ENCODE data around the gene THAP7.
"Not testable (repeated sequence)": the region's sequence is repeated elsewhere in the genome, so short reads cannot be mapped to it uniquely, and the experiment has no call there.

THAP7 gene

GRCh38 chr22:20973634-20974286, 28.2 kb downstream of the THAP7 start:
- no peaks in the 10 kb centered on the region for H3K79me2 ChIP-seq (ENCODE audit: insufficient read depth, low read length)
- H3K9ac ChIP-seq (ENCODE audit: low read depth, low read length) = no peak overlapping the region
- TF ChIP-seq CTCF (IDR thresholded peaks at IDR 0.05; ENCODE audit: borderline replicate concordance, extremely low read depth, low read length, poor library complexity, severe bottlenecking) (no peak), EZH2 (IDR thresholded peaks at IDR 0.05; ENCODE audit: borderline replicate concordance, low read depth, low read length, severe bottlenecking) (no peak)
- H3K4me2 ChIP-seq (ENCODE audit: insufficient read depth, low read length) = no peak overlapping the region
- peaks cover 4% of the 10 kb centered on the region for H3K9me3 ChIP-seq (ENCODE audit: insufficient read depth, low read length, severe bottlenecking)
- H4K20me1 ChIP-seq (ENCODE audit: insufficient read depth, low read length) = no peaks in the 10 kb centered on the region; the same call in 1 of the 2 replicates
- DNase-seq (no peak), ATAC-seq (ENCODE audit: insufficient read depth, low read depth) (no peak)
- no peaks in the 10 kb centered on the region for H3K27me3 ChIP-seq (ENCODE audit: insufficient read depth, low read length, poor library complexity)
- H3K4me3 ChIP-seq (ENCODE audit: low read depth in 1 of 2, low read length in 2 of 2) = no peak overlapping the region
- H2AFZ ChIP-seq (ENCODE audit: low read depth, low read length) = no peak overlapping the region
- H3K36me3 ChIP-seq (ENCODE audit: insufficient read depth, low read length) = no peaks in the 10 kb centered on the region
- no peak overlapping the region for H3K27ac ChIP-seq (ENCODE audit: low read length)
- H3K4me1 ChIP-seq (ENCODE audit: insufficient read depth, low read length) = no peaks in the 10 kb centered on the region

- Histone ChIP-seq H3K4me3 (ENCODE audit: low read depth in 1 of 2, low read length in 2 of 2) (no peak overlapping the region), H3K79me2 (ENCODE audit: insufficient read depth, low read length) (no peaks in the 10 kb centered on the region), H3K9me3 (ENCODE audit: insufficient read depth, low read length, severe bottlenecking) (no peaks in the 10 kb centered on the region), H3K36me3 (ENCODE audit: insufficient read depth, low read length) (no peaks in the 10 kb centered on the region), H3K9ac (ENCODE audit: low read depth, low read length) (no peak overlapping the region), H3K27me3 (ENCODE audit: insufficient read depth, low read length, poor library complexity) (no peaks in the 10 kb centered on the region), H2AFZ (ENCODE audit: low read depth, low read length) (no peak overlapping the region), H3K4me1 (ENCODE audit: insufficient read depth, low read length) (no peaks in the 10 kb centered on the region), H4K20me1 (ENCODE audit: insufficient read depth, low read length) (no peaks in the 10 kb centered on the region; the same call in 1 of the 2 replicates), H3K27ac (ENCODE audit: low read length) (no peak overlapping the region), H3K4me2 (ENCODE audit: insufficient read depth, low read length) (no peak overlapping the region)
- no peak for ATAC-seq (ENCODE audit: insufficient read depth, low read depth)
- TF ChIP-seq CTCF (IDR thresholded peaks at IDR 0.05; ENCODE audit: borderline replicate concordance, extremely low read depth, low read length, poor library complexity, severe bottlenecking) (no peak), EZH2 (IDR thresholded peaks at IDR 0.05; ENCODE audit: borderline replicate concordance, low read depth, low read length, severe bottlenecking) (no peak)
- no peak for DNase-seq
These were observed 28.9 kb downstream of the THAP7 start for GRCh38 chr22:20972933-20973577.

- not testable (repeated sequence) for H3K79me2 ChIP-seq (ENCODE audit: insufficient read depth, low read length); H3K4me1 ChIP-seq (ENCODE audit: insufficient read depth, low read length); DNase-seq; H3K27ac ChIP-seq (ENCODE audit: low read length); H3K36me3 ChIP-seq (ENCODE audit: insufficient read depth, low read length); H3K9me3 ChIP-seq (ENCODE audit: insufficient read depth, low read length, severe bottlenecking); H4K20me1 ChIP-seq (ENCODE audit: insufficient read depth, low read length); ATAC-seq (ENCODE audit: insufficient read depth, low read depth); H3K9ac ChIP-seq (ENCODE audit: low read depth, low read length); H3K4me3 ChIP-seq (ENCODE audit: low read depth in 1 of 2, low read length in 2 of 2); H2AFZ ChIP-seq (ENCODE audit: low read depth, low read length); H3K4me2 ChIP-seq (ENCODE audit: insufficient read depth, low read length); H3K27me3 ChIP-seq (ENCODE audit: insufficient read depth, low read length, poor library complexity)
These were observed 29.8 kb downstream of the THAP7 start for GRCh38 chr22:20972014-20972694.

All from DND-41 (cell line).